Cardiac muscle cell (in vitro differentiated cells and primary cell): ENCODE data around the gene STX16. TPM values are rescaled to one million over a fixed set of nuclear protein-coding genes. Genes with fewer than 3 reads are reported as not detected.
A peak's percentile ranks its signal among the peaks of the same experiment; 100 is the strongest.

Experiments
- DNase-seq, 2 donors: peaks; one replicate each; pipeline versions ENCODE4 v3.0.0 to v3.0.0-alpha.2; 2010 to 2017; ENCODE audit warnings: low read depth in 1 of 2, low spot score in 1 of 2
- H3K27ac ChIP-seq: fragments of 200-600 bp; sonication (generic); 2 replicates; pipeline ENCODE4 v1.5.1; 2016
- H3K27me3 ChIP-seq: fragments of 200-600 bp; sonication (generic); 2 replicates; pipeline ENCODE4 v1.6.0; 2016; ENCODE audit warnings: control low read depth
- H3K36me3 ChIP-seq: fragments of 200-600 bp; sonication (generic); 2 replicates; pipeline ENCODE4 v1.5.1; 2016; ENCODE audit warnings: control low read depth
- H3K4me1 ChIP-seq: fragments of 200-600 bp; sonication (generic); 2 replicates; pipeline ENCODE4 v1.8.1; 2017; ENCODE audit warnings: low read depth, mild to moderate bottlenecking, mixed run types
- H3K4me3 ChIP-seq: fragments of 200-600 bp; sonication (generic); 2 replicates; pipeline ENCODE4 v1.5.1; 2016; ENCODE audit warnings: mild to moderate bottlenecking
- H3K9me3 ChIP-seq: fragments of 200-600 bp; sonication (generic); 2 replicates; pipeline ENCODE4 v1.5.1; 2017; ENCODE audit warnings: low read depth, mild to moderate bottlenecking, control low read depth
- polyA plus RNA-seq: library from polyadenylated mRNA; unstranded; fragments of >200 nt; fragmentation: Nextera tagmentation; extraction: Ambion mirVana; gene quantifications from 2 replicates; pipeline ENCODE4 v1.2.1, GENCODE V29; 2016
- total RNA-seq: library from RNA; depleted of rRNA; stranded (reverse); fragments of >200 nt; gene quantifications from 2 replicates; pipeline ENCODE4 v1.2.3, GENCODE V29; 2016
- TF ChIP-seq, protein P1 (sequence below): IDR thresholded peaks from 2 replicates; pipeline ENCODE4 v1.5.1; 2012; ENCODE audit warnings: low read depth, mild to moderate bottlenecking, low read length

The STX16 gene
- total and polyA plus RNA-seq, 2 experiments from 2014 or later: 55.5 to 58.1 TPM

DNA sequence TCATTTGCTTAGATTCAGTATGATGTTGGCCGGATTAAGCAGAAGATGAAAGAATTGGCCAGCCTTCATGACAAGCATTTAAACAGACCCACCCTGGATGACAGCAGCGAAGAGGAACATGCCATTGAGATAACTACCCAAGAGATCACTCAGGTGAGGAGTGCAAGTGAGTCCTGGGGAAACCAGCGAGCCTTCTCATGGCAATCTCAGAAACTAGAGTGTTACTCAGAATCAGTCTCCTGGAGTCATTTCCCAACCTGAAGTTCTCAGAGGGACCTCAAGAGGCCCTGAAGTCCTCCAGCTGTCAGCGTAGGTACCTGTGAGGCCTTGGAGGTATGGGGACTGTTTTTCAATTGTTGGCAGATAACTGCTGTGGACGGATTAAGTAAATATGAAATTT is 16.9 kb downstream of the STX16 start:
- no peaks in the 10 kb centered on the region for H3K9me3 ChIP-seq
- no peak overlapping the region for H3K4me3 ChIP-seq
- no peaks in the 10 kb centered on the region for H3K4me1 ChIP-seq
- no peak for DNase-seq
- peaks cover 39% of the 10 kb centered on the region for H3K36me3 ChIP-seq
- no peak overlapping the region for H3K27ac ChIP-seq
- TF ChIP-seq, protein P1, sequence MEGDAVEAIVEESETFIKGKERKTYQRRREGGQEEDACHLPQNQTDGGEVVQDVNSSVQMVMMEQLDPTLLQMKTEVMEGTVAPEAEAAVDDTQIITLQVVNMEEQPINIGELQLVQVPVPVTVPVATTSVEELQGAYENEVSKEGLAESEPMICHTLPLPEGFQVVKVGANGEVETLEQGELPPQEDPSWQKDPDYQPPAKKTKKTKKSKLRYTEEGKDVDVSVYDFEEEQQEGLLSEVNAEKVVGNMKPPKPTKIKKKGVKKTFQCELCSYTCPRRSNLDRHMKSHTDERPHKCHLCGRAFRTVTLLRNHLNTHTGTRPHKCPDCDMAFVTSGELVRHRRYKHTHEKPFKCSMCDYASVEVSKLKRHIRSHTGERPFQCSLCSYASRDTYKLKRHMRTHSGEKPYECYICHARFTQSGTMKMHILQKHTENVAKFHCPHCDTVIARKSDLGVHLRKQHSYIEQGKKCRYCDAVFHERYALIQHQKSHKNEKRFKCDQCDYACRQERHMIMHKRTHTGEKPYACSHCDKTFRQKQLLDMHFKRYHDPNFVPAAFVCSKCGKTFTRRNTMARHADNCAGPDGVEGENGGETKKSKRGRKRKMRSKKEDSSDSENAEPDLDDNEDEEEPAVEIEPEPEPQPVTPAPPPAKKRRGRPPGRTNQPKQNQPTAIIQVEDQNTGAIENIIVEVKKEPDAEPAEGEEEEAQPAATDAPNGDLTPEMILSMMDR: no peak
- H3K27me3 ChIP-seq: no peaks in the 10 kb centered on the region

DNA sequence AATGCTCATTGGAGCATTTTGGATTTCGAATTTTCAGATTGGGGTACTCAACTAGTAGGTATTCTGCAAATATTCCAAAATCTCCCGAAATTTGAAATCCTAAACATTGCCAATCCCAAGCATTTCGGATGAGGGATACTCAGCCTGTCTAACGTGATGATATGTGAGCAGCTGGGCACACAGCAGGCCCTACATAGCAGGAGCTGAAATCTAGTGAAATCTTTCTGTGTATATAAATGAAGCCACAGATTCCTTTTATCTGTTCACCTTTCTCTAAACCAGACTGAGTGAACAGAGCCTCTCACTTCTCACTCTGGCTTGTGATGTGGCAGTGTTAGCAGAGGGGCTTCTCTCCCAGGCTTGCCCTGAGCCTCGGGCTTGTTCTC is 17.8 kb downstream of the STX16 start:
- TF ChIP-seq, protein P1: no peak
- no peak for DNase-seq
- Histone ChIP-seq H3K27me3 (no peaks in the 10 kb centered on the region), H3K27ac (no peak overlapping the region), H3K36me3 (peaks cover 48% of the 10 kb centered on the region), H3K4me3 (no peak overlapping the region), H3K4me1 (no peaks in the 10 kb centered on the region), H3K9me3 (no peaks in the 10 kb centered on the region)

GRCh38 chr20:58669287-58670006 is 18.4 kb downstream of the STX16 start:
- Histone ChIP-seq H3K36me3 (peaks cover 54% of the 10 kb centered on the region), H3K4me3 (no peak overlapping the region), H3K4me1 (no peaks in the 10 kb centered on the region), H3K27ac (no peak overlapping the region), H3K9me3 (no peaks in the 10 kb centered on the region), H3K27me3 (no peaks in the 10 kb centered on the region)
- TF ChIP-seq, protein P1: no peak
- no peak for DNase-seq

- DNase-seq: no peak
- H3K27me3 ChIP-seq: no peaks in the 10 kb centered on the region
- peaks cover 58% of the 10 kb centered on the region for H3K36me3 ChIP-seq
- peak overlapping the region; percentile 28 for H3K27ac ChIP-seq
- H3K4me1 ChIP-seq: no peaks in the 10 kb centered on the region
- H3K9me3 ChIP-seq: no peaks in the 10 kb centered on the region
- H3K4me3 ChIP-seq: no peak overlapping the region
- TF ChIP-seq, protein P1: no peak
Measured at GRCh38 chr20:58670102-58670501, 19.0 kb downstream of the STX16 start.

DNA sequence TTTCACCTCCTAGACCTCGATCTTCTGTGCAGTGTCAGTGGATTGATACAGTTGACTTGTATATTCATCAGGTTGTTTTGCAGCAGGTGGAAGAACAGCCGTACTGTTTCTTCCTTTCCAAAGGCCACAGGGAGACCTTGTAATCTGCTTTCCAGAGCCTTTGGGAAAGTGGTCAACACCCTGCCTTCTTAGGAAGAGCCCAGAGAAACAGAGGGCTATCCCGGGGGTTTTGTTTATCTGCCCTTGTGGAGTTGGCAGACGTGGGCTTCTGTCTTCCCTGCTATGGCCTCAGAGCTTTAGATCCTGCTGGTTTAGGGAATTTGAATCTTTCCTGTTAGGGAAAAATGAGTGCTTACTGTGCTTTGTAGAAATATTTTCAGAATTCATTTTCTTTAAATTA is 19.6 kb downstream of the STX16 start:
- Histone ChIP-seq H3K4me3 (no peak overlapping the region), H3K4me1 (no peaks in the 10 kb centered on the region), H3K27me3 (no peaks in the 10 kb centered on the region), H3K9me3 (no peaks in the 10 kb centered on the region), H3K27ac (no peak overlapping the region), H3K36me3 (peaks cover 64% of the 10 kb centered on the region)
- TF ChIP-seq, protein P1: no peak
- no peak for DNase-seq
